ENCODE measurements around the gene LAMTOR2.

DNA sequence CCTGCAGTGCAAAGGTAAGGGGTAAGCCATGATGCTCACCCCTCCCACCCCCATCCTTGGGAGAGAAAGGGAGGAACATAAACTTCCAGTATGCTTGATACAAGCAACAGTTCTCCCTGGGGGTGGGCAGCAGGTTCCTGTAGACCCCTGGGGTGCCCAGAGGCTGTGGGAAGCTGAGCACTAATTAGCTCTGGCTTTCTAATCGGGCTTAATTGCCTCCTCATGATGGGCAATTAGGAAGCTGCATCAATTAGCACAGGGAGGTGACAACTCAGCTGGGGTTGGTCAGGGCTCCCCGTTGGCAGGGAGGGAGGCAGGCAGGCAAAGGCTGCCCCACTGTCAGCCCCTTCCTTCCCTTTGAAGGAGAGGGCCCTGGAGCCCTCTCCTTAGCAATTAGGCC is 44.2 kb downstream of the LAMTOR2 start:
- TF ChIP-seq, protein P1, sequence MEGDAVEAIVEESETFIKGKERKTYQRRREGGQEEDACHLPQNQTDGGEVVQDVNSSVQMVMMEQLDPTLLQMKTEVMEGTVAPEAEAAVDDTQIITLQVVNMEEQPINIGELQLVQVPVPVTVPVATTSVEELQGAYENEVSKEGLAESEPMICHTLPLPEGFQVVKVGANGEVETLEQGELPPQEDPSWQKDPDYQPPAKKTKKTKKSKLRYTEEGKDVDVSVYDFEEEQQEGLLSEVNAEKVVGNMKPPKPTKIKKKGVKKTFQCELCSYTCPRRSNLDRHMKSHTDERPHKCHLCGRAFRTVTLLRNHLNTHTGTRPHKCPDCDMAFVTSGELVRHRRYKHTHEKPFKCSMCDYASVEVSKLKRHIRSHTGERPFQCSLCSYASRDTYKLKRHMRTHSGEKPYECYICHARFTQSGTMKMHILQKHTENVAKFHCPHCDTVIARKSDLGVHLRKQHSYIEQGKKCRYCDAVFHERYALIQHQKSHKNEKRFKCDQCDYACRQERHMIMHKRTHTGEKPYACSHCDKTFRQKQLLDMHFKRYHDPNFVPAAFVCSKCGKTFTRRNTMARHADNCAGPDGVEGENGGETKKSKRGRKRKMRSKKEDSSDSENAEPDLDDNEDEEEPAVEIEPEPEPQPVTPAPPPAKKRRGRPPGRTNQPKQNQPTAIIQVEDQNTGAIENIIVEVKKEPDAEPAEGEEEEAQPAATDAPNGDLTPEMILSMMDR (IDR thresholded peaks at IDR 0.05; ENCODE audit: poor library complexity, severe bottlenecking) = no peak
- TF ChIP-seq EP300 (conservative IDR thresholded peaks at IDR 0.05; ENCODE audit: poor library complexity, severe bottlenecking) = no peak
- no peak for TF ChIP-seq POLR2AphosphoS5 (IDR thresholded peaks at IDR 0.05)
- TF ChIP-seq, protein P2, sequence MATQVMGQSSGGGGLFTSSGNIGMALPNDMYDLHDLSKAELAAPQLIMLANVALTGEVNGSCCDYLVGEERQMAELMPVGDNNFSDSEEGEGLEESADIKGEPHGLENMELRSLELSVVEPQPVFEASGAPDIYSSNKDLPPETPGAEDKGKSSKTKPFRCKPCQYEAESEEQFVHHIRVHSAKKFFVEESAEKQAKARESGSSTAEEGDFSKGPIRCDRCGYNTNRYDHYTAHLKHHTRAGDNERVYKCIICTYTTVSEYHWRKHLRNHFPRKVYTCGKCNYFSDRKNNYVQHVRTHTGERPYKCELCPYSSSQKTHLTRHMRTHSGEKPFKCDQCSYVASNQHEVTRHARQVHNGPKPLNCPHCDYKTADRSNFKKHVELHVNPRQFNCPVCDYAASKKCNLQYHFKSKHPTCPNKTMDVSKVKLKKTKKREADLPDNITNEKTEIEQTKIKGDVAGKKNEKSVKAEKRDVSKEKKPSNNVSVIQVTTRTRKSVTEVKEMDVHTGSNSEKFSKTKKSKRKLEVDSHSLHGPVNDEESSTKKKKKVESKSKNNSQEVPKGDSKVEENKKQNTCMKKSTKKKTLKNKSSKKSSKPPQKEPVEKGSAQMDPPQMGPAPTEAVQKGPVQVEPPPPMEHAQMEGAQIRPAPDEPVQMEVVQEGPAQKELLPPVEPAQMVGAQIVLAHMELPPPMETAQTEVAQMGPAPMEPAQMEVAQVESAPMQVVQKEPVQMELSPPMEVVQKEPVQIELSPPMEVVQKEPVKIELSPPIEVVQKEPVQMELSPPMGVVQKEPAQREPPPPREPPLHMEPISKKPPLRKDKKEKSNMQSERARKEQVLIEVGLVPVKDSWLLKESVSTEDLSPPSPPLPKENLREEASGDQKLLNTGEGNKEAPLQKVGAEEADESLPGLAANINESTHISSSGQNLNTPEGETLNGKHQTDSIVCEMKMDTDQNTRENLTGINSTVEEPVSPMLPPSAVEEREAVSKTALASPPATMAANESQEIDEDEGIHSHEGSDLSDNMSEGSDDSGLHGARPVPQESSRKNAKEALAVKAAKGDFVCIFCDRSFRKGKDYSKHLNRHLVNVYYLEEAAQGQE (IDR thresholded peaks at IDR 0.05; ENCODE audit: borderline replicate concordance) = no peak
- TF ChIP-seq EZH2 (IDR thresholded peaks at IDR 0.05; ENCODE audit: borderline replicate concordance, insufficient read depth, low read length, poor library complexity, severe bottlenecking) = no peak
- TF ChIP-seq SMC3 (conservative IDR thresholded peaks at IDR 0.05; ENCODE audit: poor library complexity) = no peak
- no peak for TF ChIP-seq RAD21 (conservative IDR thresholded peaks at IDR 0.05)
